ENCODE measurements around the gene FNBP1. TPM values are rescaled to one million over a fixed set of nuclear protein-coding genes. Genes with fewer than 3 reads are reported as not detected.
"Not testable (repeated sequence)": the region's sequence is repeated elsewhere in the genome, so short reads cannot be mapped to it uniquely, and the experiment has no call there.

The FNBP1 gene
- total and polyA plus RNA-seq, 8 donors, result 5.3 to 18.5 (median 7.1) TPM

GRCh38 chr9:129989362-129989708 is 53.7 kb downstream of the FNBP1 start:
- Histone ChIP-seq H3K27me3 (no peaks in the 10 kb centered on the region), H3K36me3 (no peaks in the 10 kb centered on the region), H3K4me3 (no peak overlapping the region), H3K4me1 (no peaks in the 10 kb centered on the region), H3K9me3 (no peaks in the 10 kb centered on the region), H3K27ac (no peak overlapping the region)
- FAIRE-seq, result no peak
- no peak for ATAC-seq
- 74 to 85% methylated on average over 3 of the region's 3 CpGs for whole genome bisulfite sequencing, 2 donors
- TF ChIP-seq CTCF (IDR thresholded peaks at IDR 0.05), result no peak
- intact Hi-C loops (cut with DNase I), result no loop called here
- DNase-seq, result no peak

- Histone ChIP-seq H3K27ac (no peak overlapping the region), H3K4me3 (no peak overlapping the region), H3K36me3 (no peaks in the 10 kb centered on the region), H3K27me3 (no peaks in the 10 kb centered on the region), H3K4me1 (no peaks in the 10 kb centered on the region), H3K9me3 (no peaks in the 10 kb centered on the region)
- TF ChIP-seq CTCF (IDR thresholded peaks at IDR 0.05), result no peak
- ATAC-seq (no peak), DNase-seq (no peak), FAIRE-seq (no peak)
- intact Hi-C loops (cut with DNase I), result no loop called here
- 69 to 76% methylated on average over 9 of the region's 9 CpGs for WGBS, 2 donors
These were observed 54.2 kb downstream of the FNBP1 start for GRCh38 chr9:129988607-129989361.

- Histone ChIP-seq H3K4me3 (no peak overlapping the region), H3K27ac (no peak overlapping the region), H3K9me3 (no peaks in the 10 kb centered on the region), H3K27me3 (no peaks in the 10 kb centered on the region), H3K36me3 (no peaks in the 10 kb centered on the region), H3K4me1 (no peaks in the 10 kb centered on the region)
- no peak for TF ChIP-seq CTCF (IDR thresholded peaks at IDR 0.05)
- DNase-seq, result no peak
- intact Hi-C loops (cut with DNase I), result no loop called here
- no peak for ATAC-seq
- no peak for FAIRE-seq
- 79 to 100% methylated on average over 1 of the region's 1 CpG for WGBS, 2 donors
These were observed 55.0 kb downstream of the FNBP1 start for GRCh38 chr9:129987941-129988340.

- intact Hi-C loops (cut with DNase I), result no loop called here
- ATAC-seq, result no peak
These were observed 55.9 kb downstream of the FNBP1 start for GRCh38 chr9:129987047-129987446.

GRCh38 chr9:129984589-129984988 is 58.4 kb downstream of the FNBP1 start:
- ATAC-seq; H3K36me3 ChIP-seq; FAIRE-seq; H3K4me1 ChIP-seq; DNase-seq; H3K27me3 ChIP-seq; H3K4me3 ChIP-seq; H3K9me3 ChIP-seq; H3K27ac ChIP-seq; intact Hi-C loops (cut with DNase I): not testable (repeated sequence)
- WGBS, 2 donors, result 83 to 94% methylated on average over 9 of the region's 9 CpGs

More at GRCh38 chr9:129987047-129987446, 55.9 kb downstream of the FNBP1 start:
- WGBS, 2 donors, result 74 to 81% methylated on average over 8 of the region's 8 CpGs
- FAIRE-seq (no peak), DNase-seq (no peak)
- no peak overlapping the region for H3K27ac ChIP-seq
- TF ChIP-seq CTCF (IDR thresholded peaks at IDR 0.05), result no peak
- no peaks in the 10 kb centered on the region for H3K27me3 ChIP-seq
- H3K4me1 ChIP-seq, result no peaks in the 10 kb centered on the region
- no peak overlapping the region for H3K4me3 ChIP-seq
- H3K36me3 ChIP-seq, result no peaks in the 10 kb centered on the region
- H3K9me3 ChIP-seq, result no peaks in the 10 kb centered on the region

Measured in pancreas (tissue), 10 donors.